Activated naive CD8-positive, alpha-beta T cell treated with anti-CD3 and anti-CD28 coated beads, Interleukin-2, amount 50 U/mL, for 24 hours (primary cell): ENCODE measurements around the gene CORO7.

Source experiments
- ATAC-seq: fragments of 150-1000 bp; cut with Tn5 transposase; one replicate; pipeline ENCODE4 v1.10.0; 2021
- DNase-seq: peaks from one replicate; pipeline ENCODE4 v3.0.0; 2021
- H3K27ac Mint-ChIP-seq: one replicate; pipeline ENCODE4 v1.8.0; 2021; ENCODE audit warnings: mild to moderate bottlenecking, mixed read lengths
- H3K27me3 Mint-ChIP-seq: one replicate; pipeline ENCODE4 v1.8.0; 2021; ENCODE audit warnings: mixed read lengths
- H3K36me3 Mint-ChIP-seq: one replicate; pipeline ENCODE4 v1.8.0; 2021; ENCODE audit warnings: low read depth, mixed read lengths
- H3K4me1 Mint-ChIP-seq: one replicate; pipeline ENCODE4 v1.8.0; 2021; ENCODE audit warnings: mixed read lengths
- H3K4me3 Mint-ChIP-seq: one replicate; pipeline ENCODE4 v1.8.0; 2021; ENCODE audit warnings: mild to moderate bottlenecking, moderate library complexity, mixed read lengths
- H3K9me3 Mint-ChIP-seq: one replicate; pipeline ENCODE4 v1.8.0; 2021; ENCODE audit warnings: mixed read lengths

CORO7 gene

DNA sequence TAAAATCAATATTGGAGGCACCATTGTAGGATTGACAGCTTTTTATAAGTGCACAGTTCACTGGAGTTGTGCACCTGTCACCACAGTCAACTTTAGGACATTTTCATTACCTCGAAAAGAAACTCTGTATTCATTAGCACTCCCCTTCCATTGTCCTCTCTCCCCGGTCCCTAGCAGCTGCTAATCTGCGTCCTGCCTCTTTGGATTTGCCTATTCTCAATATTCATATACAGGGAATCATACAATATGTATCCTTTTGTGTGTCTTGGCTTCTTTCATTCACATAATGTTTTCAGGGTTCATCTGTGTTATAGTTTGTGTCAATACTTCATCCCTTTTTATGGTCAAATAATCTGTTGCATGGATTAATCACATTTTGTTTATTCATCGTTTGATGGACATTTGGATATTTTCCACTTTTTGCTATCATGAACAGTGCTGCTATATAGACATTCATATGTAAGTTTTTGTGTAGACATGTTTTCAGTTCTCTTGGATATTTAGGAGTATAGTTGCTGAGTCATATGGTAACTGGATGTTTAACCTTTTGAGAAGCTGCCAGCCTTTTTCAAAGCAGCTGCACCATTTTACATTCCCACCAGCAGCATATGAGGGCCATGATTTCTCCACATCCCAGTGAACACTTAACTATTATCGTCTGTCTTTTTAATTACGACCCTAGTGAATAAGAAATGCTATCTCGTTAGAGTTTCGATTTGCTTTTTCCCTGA, 19.1 kb upstream of the CORO7 start:
- H3K27me3 Mint-ChIP-seq, result no peaks in the 10 kb centered on the region
- peaks cover 54% of the 10 kb centered on the region for H3K36me3 Mint-ChIP-seq
- DNase-seq, result no peak
- no peak overlapping the region for H3K4me3 Mint-ChIP-seq
- peaks cover 13% of the 10 kb centered on the region for H3K4me1 Mint-ChIP-seq
- ATAC-seq, result no peak
- H3K9me3 Mint-ChIP-seq, result no peaks in the 10 kb centered on the region
- H3K27ac Mint-ChIP-seq, result peak overlapping the region; percentile 52

- H3K27ac Mint-ChIP-seq, result peak overlapping the region; percentile 32
- H3K27me3 Mint-ChIP-seq, result no peaks in the 10 kb centered on the region
- no peak for DNase-seq
- H3K36me3 Mint-ChIP-seq, result peaks cover 52% of the 10 kb centered on the region
- H3K4me1 Mint-ChIP-seq, result peaks cover 18% of the 10 kb centered on the region
- no peak overlapping the region for H3K4me3 Mint-ChIP-seq
- H3K9me3 Mint-ChIP-seq, result no peaks in the 10 kb centered on the region
- ATAC-seq, result no peak
These were observed 17.8 kb upstream of the CORO7 start for GRCh38 chr16:4433914-4434787.

- H3K27me3 Mint-ChIP-seq, result no peaks in the 10 kb centered on the region
- ATAC-seq, result no peak
These were observed 16.8 kb upstream of the CORO7 start for GRCh38 chr16:4433228-4433627.

GRCh38 chr16:4431023-4431422, 14.6 kb upstream of the CORO7 start:
- Mint-ChIP-seq H3K27me3 (no peaks in the 10 kb centered on the region), H3K4me1 (peaks cover 37% of the 10 kb centered on the region), H3K4me3 (no peak overlapping the region), H3K27ac (no peak overlapping the region), H3K9me3 (no peaks in the 10 kb centered on the region), H3K36me3 (peaks cover 48% of the 10 kb centered on the region)
- ATAC-seq (no peak), DNase-seq (no peak)

More at GRCh38 chr16:4433228-4433627, 16.8 kb upstream of the CORO7 start:
- Mint-ChIP-seq H3K27ac (no peak overlapping the region), H3K36me3 (peaks cover 52% of the 10 kb centered on the region), H3K4me1 (peaks cover 23% of the 10 kb centered on the region), H3K9me3 (no peaks in the 10 kb centered on the region), H3K4me3 (no peak overlapping the region)
- no peak for DNase-seq

DNA sequence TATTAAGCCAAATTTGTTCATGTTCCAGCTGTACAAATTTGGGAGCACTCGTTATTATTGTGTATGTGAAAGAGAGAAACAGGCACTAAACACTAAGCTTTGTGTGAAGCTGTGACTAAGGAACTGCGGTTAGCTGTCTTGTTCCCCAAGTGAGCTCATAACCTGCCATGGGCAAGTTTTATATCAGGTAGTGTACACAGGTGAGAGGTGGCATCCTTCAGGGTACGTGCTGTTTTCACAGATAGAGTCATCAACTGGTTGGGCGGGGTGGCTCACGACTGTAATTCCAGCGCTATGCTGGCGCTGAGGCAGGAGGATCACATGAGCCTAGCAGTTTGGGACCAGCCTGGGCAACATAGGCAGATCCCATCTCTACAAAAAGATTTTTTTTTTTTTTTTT, 12.1 kb upstream of the CORO7 start:
- peaks cover 35% of the 10 kb centered on the region for H3K36me3 Mint-ChIP-seq

GRCh38 chr16:4426722-4427372, 10.5 kb upstream of the CORO7 start:
- peak overlapping the region; percentile 100 for H3K27ac Mint-ChIP-seq
- H3K36me3 Mint-ChIP-seq, result peaks cover 34% of the 10 kb centered on the region

More for the DNA sequence above, 12.1 kb upstream of the CORO7 start:
- H3K27ac Mint-ChIP-seq, result peak overlapping the region; percentile 19
- peak overlapping the region; percentile 45 for H3K4me3 Mint-ChIP-seq
- H3K27me3 Mint-ChIP-seq, result no peaks in the 10 kb centered on the region
- DNase-seq (no peak), ATAC-seq (no peak)
- H3K4me1 Mint-ChIP-seq, result peaks cover 38% of the 10 kb centered on the region
- H3K9me3 Mint-ChIP-seq, result no peaks in the 10 kb centered on the region

DNA sequence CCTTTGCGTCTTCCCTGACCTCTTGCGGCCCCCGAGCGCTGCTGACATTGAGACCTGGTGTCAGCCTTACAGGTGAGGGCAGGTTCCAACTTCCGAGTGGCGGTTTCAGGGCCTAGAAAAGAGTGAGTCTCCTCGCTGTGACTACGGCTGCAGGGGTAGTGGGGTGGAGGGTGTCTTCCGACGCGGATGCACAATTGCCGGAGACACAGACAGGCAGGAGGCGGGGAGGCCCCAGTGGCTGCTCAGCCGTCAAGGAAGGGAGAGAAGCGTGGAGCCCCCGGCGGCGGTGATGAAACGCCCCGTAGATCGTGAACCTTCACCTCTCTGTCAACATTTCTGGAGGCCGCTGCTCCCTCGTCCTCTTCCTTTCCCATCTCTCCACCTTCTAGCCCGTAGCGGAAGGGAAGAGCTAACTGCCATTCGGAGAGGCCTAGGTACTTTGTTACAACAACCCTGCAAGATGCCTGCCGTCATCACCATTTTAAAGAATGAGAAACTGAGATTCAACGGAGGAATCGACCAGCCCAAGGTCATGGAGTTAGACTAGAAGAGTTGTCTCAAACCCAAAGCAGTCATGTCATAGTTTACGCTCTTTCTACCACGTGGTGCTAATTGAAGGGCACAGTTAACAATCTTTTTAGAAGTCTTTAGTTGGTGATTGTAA, 9.8 kb upstream of the CORO7 start:
- Mint-ChIP-seq H3K4me3 (peak overlapping the region; percentile 96), H3K9me3 (no peaks in the 10 kb centered on the region), H3K4me1 (peaks cover 38% of the 10 kb centered on the region), H3K36me3 (peaks cover 30% of the 10 kb centered on the region), H3K27ac (peak overlapping the region; percentile 100), H3K27me3 (no peaks in the 10 kb centered on the region)
- ATAC-seq, result peak; percentile 26
- no peak for DNase-seq

More at GRCh38 chr16:4426722-4427372, 10.5 kb upstream of the CORO7 start:
- ATAC-seq, result no peak
- H3K9me3 Mint-ChIP-seq, result no peaks in the 10 kb centered on the region
- H3K27me3 Mint-ChIP-seq, result no peaks in the 10 kb centered on the region
- H3K4me3 Mint-ChIP-seq, result peak overlapping the region; percentile 96
- DNase-seq, result no peak
- peaks cover 39% of the 10 kb centered on the region for H3K4me1 Mint-ChIP-seq

DNA sequence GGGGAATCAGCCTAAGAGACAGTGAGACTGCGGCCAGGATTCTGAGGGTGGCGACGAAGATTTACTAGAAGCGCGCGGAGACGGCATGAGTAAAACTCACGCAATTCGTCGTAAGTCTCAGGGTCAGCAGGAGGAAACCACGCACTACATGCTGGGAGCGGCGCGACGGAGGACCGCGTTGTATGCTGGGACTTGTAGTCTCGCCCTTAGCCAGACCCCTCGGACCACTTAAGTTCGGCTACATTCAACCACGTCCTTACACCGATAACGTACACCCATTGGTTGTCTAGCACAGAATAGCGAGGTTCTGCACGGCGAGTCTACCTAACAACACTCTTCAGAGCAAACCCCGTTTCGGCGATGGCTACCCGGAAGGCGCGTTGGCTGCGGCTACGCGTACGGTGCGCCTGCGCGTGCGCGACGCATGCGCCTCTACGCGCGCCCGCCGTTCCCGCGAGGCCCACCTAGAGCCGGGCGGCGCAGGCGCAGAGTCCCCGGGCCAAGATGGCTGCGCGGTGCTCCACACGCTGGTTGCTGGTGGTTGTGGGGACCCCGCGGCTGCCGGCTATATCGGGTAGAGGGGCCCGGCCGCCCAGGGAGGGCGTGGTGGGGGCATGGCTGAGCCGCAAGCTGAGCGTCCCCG, 9.1 kb upstream of the CORO7 start, which contains the start of gene DNAJA3:
TSS of gene DNAJA3 (plus strand) at position 491 of the 643 bp plus-strand sequence. CDS start at position 505, 14 bp downstream.
- DNase-seq (peak; percentile 94), ATAC-seq (peak; percentile 96)
- H3K27me3 Mint-ChIP-seq, result no peaks in the 10 kb centered on the region
- peak within 1 kb of the TSS; percentile 96 for H3K4me3 Mint-ChIP-seq
- no peaks in the 10 kb centered on the region for H3K9me3 Mint-ChIP-seq
- H3K27ac Mint-ChIP-seq, result peak within 1 kb of the TSS; percentile 100
- peaks cover 38% of the 10 kb centered on the region for H3K4me1 Mint-ChIP-seq
- H3K36me3 Mint-ChIP-seq, result peaks cover 27% of the 10 kb centered on the region

DNA sequence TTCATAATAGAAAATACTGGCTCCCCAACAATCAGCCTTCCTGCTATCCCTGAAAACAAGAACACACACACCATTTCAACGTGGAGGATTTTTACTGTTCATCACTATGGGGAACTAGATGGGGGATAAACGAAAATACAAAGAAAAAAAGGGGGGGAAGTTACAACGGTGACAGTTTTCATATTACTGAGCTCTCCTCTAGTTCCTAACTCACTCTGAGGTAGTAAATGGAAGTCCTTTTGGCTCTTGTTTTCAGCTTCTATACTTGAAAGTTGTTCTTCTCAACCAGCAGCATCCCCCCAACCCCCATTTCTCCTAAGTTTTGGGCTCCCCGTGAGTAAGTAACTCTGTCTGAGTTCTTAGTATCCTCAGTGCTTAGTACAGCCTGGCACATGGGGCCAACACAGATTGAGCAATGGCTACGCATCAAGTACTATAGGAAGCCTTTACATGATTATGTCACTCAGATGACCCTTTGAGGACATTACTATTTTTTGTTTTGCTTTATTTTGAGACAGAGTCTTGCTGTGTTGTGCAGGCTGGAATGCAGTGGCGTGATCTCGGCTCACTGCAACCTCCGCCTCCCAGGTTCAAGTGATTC, 4.2 kb upstream of the CORO7 start:
- Mint-ChIP-seq H3K36me3 (peaks cover 5% of the 10 kb centered on the region), H3K9me3 (no peaks in the 10 kb centered on the region), H3K27me3 (no peaks in the 10 kb centered on the region), H3K4me3 (no peak overlapping the region), H3K4me1 (peaks cover 19% of the 10 kb centered on the region), H3K27ac (no peak overlapping the region)
- ATAC-seq, result no peak
- no peak for DNase-seq

GRCh38 chr16:4419402-4419959, 3.1 kb upstream of the CORO7 start:
- peaks cover 22% of the 10 kb centered on the region for H3K4me1 Mint-ChIP-seq
- H3K27me3 Mint-ChIP-seq, result no peaks in the 10 kb centered on the region
- H3K27ac Mint-ChIP-seq, result no peak overlapping the region
- H3K4me3 Mint-ChIP-seq, result no peak overlapping the region
- ATAC-seq, result no peak
- no peaks in the 10 kb centered on the region for H3K9me3 Mint-ChIP-seq
- no peak for DNase-seq
- peaks cover 7% of the 10 kb centered on the region for H3K36me3 Mint-ChIP-seq

DNA sequence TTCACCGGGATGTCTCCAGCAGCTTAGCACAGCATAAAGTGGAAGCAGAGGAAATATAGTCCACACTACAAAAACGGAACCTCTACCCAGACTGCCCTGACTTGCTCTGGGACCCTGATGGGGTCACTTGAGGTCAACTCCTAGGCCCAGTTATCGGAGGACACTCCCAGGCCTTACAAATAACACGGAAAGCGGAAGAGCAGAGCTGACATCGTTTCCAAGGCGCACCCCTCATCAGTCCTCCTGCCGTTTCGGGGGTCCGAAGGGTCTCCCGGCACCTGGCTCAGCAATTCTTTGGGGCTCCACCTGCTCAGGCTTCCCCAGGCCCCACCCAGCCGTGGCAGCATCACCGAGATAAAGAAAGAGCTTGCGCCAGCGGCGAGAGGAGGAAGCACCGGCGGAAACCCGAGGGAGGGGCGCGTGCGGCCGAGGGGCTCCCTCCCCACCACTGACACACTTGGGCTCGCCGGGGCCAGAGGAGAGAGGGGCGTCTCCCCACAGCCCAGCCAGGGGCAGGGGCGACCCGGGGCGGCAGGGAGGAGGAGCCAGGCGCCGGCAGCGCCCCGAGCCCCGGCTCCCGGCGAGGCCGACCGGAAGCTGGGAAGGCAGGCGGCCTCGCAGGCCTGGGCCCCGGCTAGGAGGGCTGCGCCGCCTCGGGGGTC, 727 bp downstream of the CORO7 start:
- Mint-ChIP-seq H3K9me3 (no peaks in the 10 kb centered on the region), H3K27ac (peak overlapping the region; percentile 81), H3K27me3 (no peaks in the 10 kb centered on the region), H3K4me3 (peak overlapping the region; percentile 90), H3K36me3 (peaks cover 23% of the 10 kb centered on the region), H3K4me1 (peaks cover 36% of the 10 kb centered on the region)
- no peak for ATAC-seq
- DNase-seq, result peak; percentile 68

DNA sequence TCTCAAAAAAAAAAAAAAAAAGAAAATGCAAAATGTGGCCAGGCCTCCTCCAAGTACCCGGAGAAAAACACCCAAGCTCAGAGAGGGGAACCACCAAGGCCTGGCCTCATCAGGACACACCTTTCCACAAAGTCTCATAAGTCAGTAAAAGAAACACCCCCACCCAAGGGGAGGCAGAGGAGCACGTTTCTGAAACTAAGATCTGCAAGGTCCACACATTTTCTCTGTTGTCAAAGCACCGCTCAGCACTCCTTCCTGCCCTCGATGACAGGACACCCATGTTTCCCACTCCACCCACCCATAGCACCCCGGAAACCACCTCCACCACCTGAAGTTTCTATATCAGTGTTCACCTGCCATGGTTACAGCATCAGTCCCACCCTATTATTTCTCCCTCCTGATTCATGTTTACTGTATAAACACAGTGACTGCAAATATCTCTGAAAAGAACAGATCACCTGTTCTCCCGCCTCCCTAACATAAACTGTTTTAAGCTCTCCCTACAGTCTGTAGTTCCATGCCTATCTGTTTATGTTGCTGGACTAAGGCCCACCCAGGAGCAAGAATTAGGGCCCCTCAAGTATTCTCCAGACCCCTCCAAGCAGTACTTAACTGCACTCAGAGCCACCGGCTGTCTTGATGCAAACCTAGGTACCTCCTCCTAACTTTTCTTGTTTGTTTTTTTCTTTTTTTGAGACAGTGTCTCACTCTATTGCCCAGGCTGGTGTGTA, 2.0 kb downstream of the CORO7 start:
- Mint-ChIP-seq H3K4me1 (peaks cover 37% of the 10 kb centered on the region), H3K36me3 (peaks cover 26% of the 10 kb centered on the region), H3K27ac (peak overlapping the region; percentile 81), H3K9me3 (no peaks in the 10 kb centered on the region), H3K4me3 (peak overlapping the region; percentile 90), H3K27me3 (no peaks in the 10 kb centered on the region)
- peak; percentile 77 for DNase-seq
- ATAC-seq, result peak; percentile 73
